Lower leg skin (tissue), 4 donors: Measurements from ENCODE around the gene SCART1. TPM values are rescaled to one million over a fixed set of nuclear protein-coding genes. Genes with fewer than 3 reads are reported as not detected.
"Not testable (repeated sequence)": the region's sequence is repeated elsewhere in the genome, so short reads cannot be mapped to it uniquely, and the experiment has no call there.

Experiments used
- DNase-seq, 2 donors: peaks; one replicate each; pipeline ENCODE4 v3.0.0-alpha.2; 2019; ENCODE audit warnings: low spot score in 2 of 2
- H3K4me3 ChIP-seq: fragments of 200-600 bp; sonication (generic); 2 replicates; pipeline ENCODE4 v1.5.1; 2017; ENCODE audit warnings: mild to moderate bottlenecking, low read depth; ENCODE audit not compliant: poor library complexity, severe bottlenecking
- CTCF ChIP-seq, 3 donors: fragments of 450-650 bp; IDR thresholded peaks; one replicate each; pipeline ENCODE4 v1.5.1; 2016; ENCODE audit warnings: antibody characterized with exemption in 3 of 3, mild to moderate bottlenecking in 3 of 3, moderate library complexity in 2 of 3
- POLR2A ChIP-seq, 2 donors: fragments of 450-650 bp; IDR thresholded peaks; one replicate each; pipeline ENCODE4 v1.6.1; 2016 to 2017; ENCODE audit warnings: antibody characterized with exemption in 2 of 2, mild to moderate bottlenecking in 1 of 2, moderate library complexity in 1 of 2
- WGBS, 2 donors: methylation state at CpG; one replicate each; pipeline ENCODE4 v1.1.5; 2018; 5-methylcytosine and 5-hydroxymethylcytosine counted together
- intact Hi-C: fragments of 100-400 bp; cut with DNase I; formaldehyde crosslinking; loops from one replicate; pipeline ENCODE4 v1.15.0; 2023; ENCODE audit warnings: low total_unique reads
- total RNA-seq, 4 donors: library from RNA; depleted of rRNA; stranded (reverse); fragments of >200 nt; gene quantifications; one replicate each; pipeline ENCODE4 v1.1.0, GENCODE V29; 2016

Gene SCART1
- total RNA-seq, 4 donors from 2014 or later = 0.80 to 2.2 (median 1.6) TPM

DNA sequence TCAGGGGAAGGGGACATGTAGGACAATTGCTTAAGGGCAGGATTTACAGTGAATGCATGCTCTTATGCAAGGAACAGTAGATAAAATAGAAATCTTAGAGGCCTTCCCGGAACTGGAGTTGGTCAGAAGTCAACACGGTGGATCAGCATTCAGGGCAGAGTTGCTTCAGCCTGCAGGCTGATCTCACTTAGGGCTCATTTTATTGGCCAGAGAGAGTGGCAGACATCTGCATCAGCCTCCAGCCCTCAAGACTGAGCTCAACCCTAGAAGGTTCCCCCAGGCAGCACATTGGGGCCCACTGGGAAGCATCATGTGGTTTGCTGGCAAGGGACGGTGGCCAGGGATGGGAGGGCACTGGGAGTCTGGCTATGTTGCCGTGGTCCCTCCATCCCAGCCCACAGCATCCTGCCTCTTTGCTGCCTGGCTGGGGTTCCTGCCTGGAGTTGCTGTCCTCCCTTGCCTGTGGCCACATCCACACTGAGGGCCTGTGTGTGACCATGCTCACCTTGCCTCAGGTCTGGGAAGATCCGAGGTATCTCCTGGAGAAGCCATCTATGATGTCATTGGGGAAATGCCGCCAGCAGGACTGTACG is 13.0 kb downstream of the SCART1 start:
- WGBS, 2 donors = 91 to 95% methylated on average over 6 to 7 of the region's 7 CpGs
- TF ChIP-seq POLR2A (IDR thresholded peaks at IDR 0.05) = no peak
- no peak for TF ChIP-seq CTCF (IDR thresholded peaks at IDR 0.05)
- intact Hi-C loops = no loop called here
- DNase-seq = peak in 1 of 2 donors; percentile 67
- H3K4me3 ChIP-seq = no peak overlapping the region

DNA sequence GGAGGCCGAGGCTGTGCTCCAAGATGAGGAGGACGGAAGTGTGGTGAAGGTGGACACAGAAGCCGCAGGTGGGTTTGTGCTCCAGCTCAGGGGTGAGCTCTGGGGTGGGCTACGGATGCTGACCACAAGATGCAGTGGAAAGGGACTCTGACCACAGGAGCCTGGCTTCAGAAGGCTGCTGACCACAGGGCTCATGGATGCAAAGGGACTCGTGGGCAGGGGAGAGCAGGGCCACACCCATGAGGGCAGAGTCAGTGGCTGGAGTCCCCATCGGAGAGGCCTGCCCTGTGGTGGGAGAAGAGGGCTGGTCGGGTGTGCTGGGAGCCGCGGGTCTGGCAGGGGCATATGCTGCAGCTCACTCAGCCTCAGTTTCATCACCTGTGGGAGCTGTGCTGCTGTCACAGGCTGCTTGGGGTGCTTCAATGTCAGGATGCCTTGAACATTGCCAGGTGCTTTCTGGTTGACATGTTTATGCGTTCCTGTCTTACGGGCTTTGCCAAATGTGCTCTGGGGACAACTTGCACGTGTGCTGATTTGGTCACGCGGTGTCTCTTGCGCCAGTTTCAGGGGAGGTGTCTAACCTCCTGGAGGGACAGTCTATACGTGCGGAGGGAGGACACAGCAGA is 13.7 kb downstream of the SCART1 start:
- no peak overlapping the region for H3K4me3 ChIP-seq
- no peak for TF ChIP-seq POLR2A (IDR thresholded peaks at IDR 0.05)
- TF ChIP-seq CTCF (IDR thresholded peaks at IDR 0.05) = no peak
- intact Hi-C loops = no loop called here
- no peak for DNase-seq
- WGBS, 2 donors = 84 to 86% methylated on average over 17 of the region's 17 CpGs

- WGBS, 2 donors = 86 to 89% methylated on average over 3 of the region's 3 CpGs
- H3K4me3 ChIP-seq, DNase-seq, intact Hi-C loops: not testable (repeated sequence)
Observed at GRCh38 chr10:133469205-133469604, 15.5 kb downstream of the SCART1 start.

DNA sequence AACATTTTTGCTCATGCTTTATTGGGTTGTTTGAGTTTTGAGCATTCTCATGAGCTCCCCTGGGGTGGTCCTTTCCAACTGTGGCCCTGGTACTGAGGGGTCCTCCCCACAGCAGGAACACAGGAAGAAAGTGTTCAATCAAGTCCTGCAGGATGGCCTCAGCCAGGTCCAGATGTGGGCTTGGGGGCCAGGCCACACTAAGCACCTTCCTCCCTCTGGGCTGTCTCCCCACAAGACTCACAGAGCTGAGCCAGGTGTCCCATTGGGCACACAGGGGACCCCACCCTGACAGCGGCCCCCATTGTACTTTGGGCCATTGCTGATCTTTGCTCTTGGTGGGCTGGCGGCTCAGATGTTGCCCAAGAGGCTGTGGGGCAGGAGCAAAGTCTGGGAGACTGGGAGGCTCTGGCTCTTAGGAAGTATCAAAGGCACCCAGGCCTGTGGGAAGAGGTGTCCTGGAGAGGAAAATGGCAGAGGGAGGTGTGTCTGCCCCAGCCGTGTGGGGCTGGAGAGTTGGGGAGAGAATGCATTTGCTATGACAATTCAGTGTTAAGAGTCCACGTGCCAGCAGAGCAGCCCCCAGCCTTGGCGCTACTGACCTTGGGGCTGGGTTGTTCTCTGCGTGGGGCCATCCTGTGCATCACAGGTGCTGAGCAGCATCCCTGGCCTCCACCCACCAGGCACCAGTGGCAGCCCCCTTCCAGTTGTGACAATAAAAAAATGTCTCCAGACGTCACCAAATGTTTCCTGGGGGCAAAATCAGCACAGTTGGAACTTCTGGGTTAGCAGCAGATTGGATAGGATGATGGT is 17.8 kb downstream of the SCART1 start:
- intact Hi-C loops = no loop called here
- WGBS, 2 donors = 83 to 85% methylated on average over 7 of the region's 7 CpGs
- no peak overlapping the region for H3K4me3 ChIP-seq
- no peak for DNase-seq
- TF ChIP-seq POLR2A (IDR thresholded peaks at IDR 0.05) (no peak), CTCF (IDR thresholded peaks at IDR 0.05) (no peak)

GRCh38 chr10:133473270-133473669 is 19.5 kb downstream of the SCART1 start:
- intact Hi-C loops = no loop called here
- H3K4me3 ChIP-seq = no peak overlapping the region
- TF ChIP-seq POLR2A (IDR thresholded peaks at IDR 0.05) (no peak), CTCF (IDR thresholded peaks at IDR 0.05) (no peak)
- 50 to 52% methylated on average over 4 of the region's 4 CpGs for WGBS, 2 donors
- DNase-seq = no peak

DNA sequence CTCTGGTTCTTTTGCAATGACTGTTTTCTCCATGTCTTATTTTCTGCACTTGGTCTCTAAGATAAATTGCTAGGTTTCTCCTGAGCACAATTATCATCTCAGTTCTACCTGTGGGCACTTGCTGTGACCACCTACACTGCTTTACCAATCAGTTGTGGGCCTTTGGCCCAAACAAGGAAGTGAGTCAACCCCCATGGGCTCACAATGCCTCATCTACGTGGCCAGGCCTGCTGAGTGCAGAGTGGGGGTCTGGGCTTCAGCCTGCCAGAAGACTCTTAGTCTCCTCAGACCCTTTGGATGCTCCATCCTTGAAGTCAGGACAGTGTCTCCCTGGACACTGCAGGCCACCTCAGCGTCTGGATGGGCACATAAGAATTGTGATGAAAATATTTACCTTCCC is 20.3 kb downstream of the SCART1 start:
- 88 to 91% methylated on average over 2 of the region's 2 CpGs for WGBS, 2 donors
- no peak for DNase-seq
- TF ChIP-seq POLR2A (IDR thresholded peaks at IDR 0.05) (no peak), CTCF (IDR thresholded peaks at IDR 0.05) (no peak)
- intact Hi-C loops = no loop called here
- H3K4me3 ChIP-seq = no peak overlapping the region
